Neuronal stem cell (in vitro differentiated cells): ENCODE measurements around the gene IGF2R.

Experiments
- DNase-seq: peaks from one replicate; pipeline ENCODE4 v3.0.0-alpha.2; 2013; ENCODE audit warnings: low spot score
- H2AFZ ChIP-seq: one replicate; pipeline ENCODE4 v1.6.1; 2013; ENCODE audit warnings: mild to moderate bottlenecking, low read length, inconsistent platforms
- H2AK5ac ChIP-seq: 2 replicates; pipeline ENCODE4 v1.6.1; 2013; ENCODE audit warnings: low read depth, mild to moderate bottlenecking, inconsistent platforms, low read length, moderate library complexity, mixed read lengths
- H2BK120ac ChIP-seq: 2 replicates; pipeline ENCODE4 v1.6.1; 2013; ENCODE audit warnings: low read depth, mild to moderate bottlenecking, inconsistent platforms, low read length, moderate library complexity, mixed read lengths
- H2BK12ac ChIP-seq: one replicate; pipeline ENCODE4 v1.6.1; 2013; ENCODE audit warnings: low read length, inconsistent platforms
- H2BK15ac ChIP-seq: 2 replicates; pipeline ENCODE4 v1.6.1; 2013; ENCODE audit warnings: mild to moderate bottlenecking, low read length, inconsistent platforms, mixed read lengths
- H2BK5ac ChIP-seq: one replicate; pipeline ENCODE4 v1.6.1; 2013; ENCODE audit warnings: inconsistent platforms, mild to moderate bottlenecking, low read length, moderate library complexity
- H3K14ac ChIP-seq: one replicate; pipeline ENCODE4 v1.6.1; 2013; ENCODE audit warnings: low read length, inconsistent platforms
- H3K18ac ChIP-seq: 2 replicates; pipeline ENCODE4 v1.6.1; 2013; ENCODE audit warnings: low read length, inconsistent platforms
- H3K23ac ChIP-seq: 2 replicates; pipeline ENCODE4 v1.6.1; 2013; ENCODE audit warnings: low read depth, mild to moderate bottlenecking, mixed read lengths, low read length, inconsistent platforms; ENCODE audit not compliant: poor library complexity
- H3K27ac ChIP-seq: replicated peaks from 3 replicates; pipeline ENCODE4 v1.5.1; 2013; ENCODE audit warnings: low read length, inconsistent platforms
- H3K27me3 ChIP-seq, 3 experiments: 2 replicates each; pipeline ENCODE4 v1.6.1; 2013; ENCODE audit warnings: low read length in 3 of 3, mild to moderate bottlenecking in 2 of 3, inconsistent platforms in 1 of 3, low read depth in 1 of 3, mixed read lengths in 1 of 3, moderate library complexity in 1 of 3; ENCODE audit not compliant: control insufficient read depth in 3 of 3, insufficient read depth in 3 of 3
- H3K36me3 ChIP-seq, 2 donors: replicated peaks in 1 of 2; 2 replicates each; pipeline ENCODE4 v1.6.1; 2013; ENCODE audit warnings: low read length in 2 of 2; ENCODE audit not compliant: control insufficient read depth in 2 of 2, insufficient read depth in 2 of 2
- H3K4ac ChIP-seq: 2 replicates; pipeline ENCODE4 v1.6.1; 2013; ENCODE audit warnings: inconsistent platforms, mild to moderate bottlenecking, low read length, moderate library complexity
- H3K4me1 ChIP-seq, 2 donors: 1 replicate in 1 of 2; 2 replicates in 1 of 2; pipeline ENCODE4 v1.6.1; 2013; ENCODE audit warnings: low read length in 2 of 2, low read depth in 1 of 2; ENCODE audit not compliant: control insufficient read depth in 2 of 2, insufficient read depth in 1 of 2
- H3K4me2 ChIP-seq: one replicate; pipeline ENCODE4 v1.6.1; 2013; ENCODE audit warnings: mild to moderate bottlenecking, low read length, inconsistent platforms; ENCODE audit not compliant: insufficient read depth, poor library complexity, severe bottlenecking
- H3K4me3 ChIP-seq, 2 donors: 2 replicates each; pipeline ENCODE4 v1.5.1; 2013; ENCODE audit warnings: low read length in 2 of 2, mild to moderate bottlenecking in 2 of 2, inconsistent platforms in 1 of 2, moderate library complexity in 1 of 2
- H3K79me1 ChIP-seq: one replicate; pipeline ENCODE4 v1.6.1; 2013; ENCODE audit warnings: low read depth, mild to moderate bottlenecking, inconsistent platforms, low read length, moderate library complexity
- H3K9ac ChIP-seq: one replicate; pipeline ENCODE4 v1.6.1; 2013; ENCODE audit warnings: mild to moderate bottlenecking, low read depth, low read length, inconsistent platforms; ENCODE audit not compliant: poor library complexity
- H3K9me3 ChIP-seq, 2 donors: replicated peaks in 1 of 2; 2 replicates each; pipeline versions ENCODE3 to v1.6.1; 2013; ENCODE audit warnings: low read length in 2 of 2, mild to moderate bottlenecking in 2 of 2, inconsistent platforms in 1 of 2, low read depth in 1 of 2, mixed read lengths in 1 of 2, moderate library complexity in 1 of 2; ENCODE audit not compliant: control insufficient read depth in 2 of 2, insufficient read depth in 1 of 2
- H4K8ac ChIP-seq: one replicate; pipeline ENCODE4 v1.6.1; 2013; ENCODE audit warnings: low read depth, mild to moderate bottlenecking, inconsistent platforms, low read length, moderate library complexity
- H4K91ac ChIP-seq: one replicate; pipeline ENCODE4 v1.6.1; 2013; ENCODE audit warnings: low read length, low read depth, mild to moderate bottlenecking, inconsistent platforms; ENCODE audit not compliant: poor library complexity
- WGBS, 2 donors: extraction: QIAGEN DNeasy Blood & Tissue Kit; methylation state at CpG; one replicate each; pipeline ENCODE4 v1.1.7; 2013; ENCODE audit warnings: missing lambda C conversion rate in 2 of 2, mixed read lengths in 1 of 2; ENCODE audit not compliant: insufficient read length in 2 of 2, insufficient replicate concordance in 1 of 2; ENCODE audit errors: extremely low coverage in 2 of 2; 5-methylcytosine and 5-hydroxymethylcytosine counted together

IGF2R gene

DNA sequence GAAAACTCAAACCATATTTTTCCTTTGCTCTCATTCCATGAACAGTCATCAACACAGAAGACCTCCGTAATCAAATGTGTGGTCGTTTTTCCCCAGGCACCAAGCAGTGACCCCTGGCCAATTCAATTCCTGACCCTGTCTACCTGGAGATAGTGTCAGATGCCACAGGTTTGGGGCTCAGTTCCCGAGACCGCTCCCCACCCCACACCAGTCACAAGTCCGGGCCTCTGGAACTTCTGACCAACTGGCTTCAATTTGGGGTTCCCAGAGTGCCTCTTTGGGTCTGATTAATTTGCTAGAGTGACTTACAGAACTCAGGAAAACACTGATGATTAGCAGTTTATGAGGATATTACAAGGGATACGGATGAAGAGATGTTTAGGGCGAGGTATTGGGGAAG, 6.0 kb downstream of the IGF2R start:
- Histone ChIP-seq H3K27ac (no peak overlapping the region), H3K18ac (no peak overlapping the region), H2BK5ac (no peak overlapping the region), H4K8ac (no peak overlapping the region), H3K23ac (no peak overlapping the region), H3K4me3 (no peak overlapping the region), H2AFZ (no peak overlapping the region), H3K79me1 (peaks cover 12% of the 10 kb centered on the region), H3K9me3 (no peaks in the 10 kb centered on the region), H3K4me2 (no peak overlapping the region), H2BK12ac (no peak overlapping the region), H3K14ac (no peak overlapping the region), H3K36me3 (peaks cover 0 to 13% of the 10 kb centered on the region in 2 donors), H3K27me3 (no peaks in the 10 kb centered on the region), H3K9ac (no peak overlapping the region), H2BK15ac (no peak overlapping the region), H4K91ac (no peak overlapping the region), H2AK5ac (no peak overlapping the region), H3K4me1 (peaks cover 33 to 43% of the 10 kb centered on the region in 2 donors), H2BK120ac (no peak overlapping the region), H3K4ac (no peak overlapping the region)
- DNase-seq: no peak
- no CpG with 5 or more reads among the region's 7 CpGs for WGBS, 2 donors

DNA sequence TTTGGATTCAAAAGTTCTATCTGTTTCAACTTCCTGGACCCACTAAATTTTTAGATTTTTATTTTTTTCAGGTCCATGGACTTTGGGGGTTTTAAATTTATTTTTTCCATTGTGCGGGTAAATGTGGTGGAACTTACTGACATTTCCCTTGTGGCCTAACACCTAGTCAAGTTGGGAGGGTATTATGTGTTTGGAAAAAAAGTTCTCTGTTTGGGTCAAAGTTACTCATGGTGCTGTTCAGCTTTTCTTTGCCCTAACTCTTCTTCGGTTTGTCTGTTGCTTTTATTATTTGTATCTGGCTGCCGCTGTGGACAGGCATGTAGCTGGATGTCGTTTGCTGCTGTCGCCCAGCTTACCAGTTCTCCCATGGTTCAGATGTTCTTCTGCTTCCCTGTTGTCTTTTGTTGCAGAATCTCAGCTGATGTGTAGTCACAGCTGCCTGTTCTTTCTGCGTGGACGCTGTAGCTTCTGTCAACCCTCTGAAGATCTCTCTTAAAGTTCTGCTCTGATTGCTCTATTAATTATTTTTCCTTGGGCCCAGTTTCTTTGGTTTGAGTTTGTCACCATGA, 7.9 kb downstream of the IGF2R start:
- no peak overlapping the region for H2BK15ac ChIP-seq

GRCh38 chr6:159977255-159977903, 8.5 kb downstream of the IGF2R start:
- H3K23ac ChIP-seq: no peak overlapping the region
- no peak overlapping the region for H3K18ac ChIP-seq
- H3K4ac ChIP-seq: no peak overlapping the region
- DNase-seq: no peak
- H3K4me1 ChIP-seq: peaks cover 38 to 44% of the 10 kb centered on the region in 2 donors
- no peak overlapping the region for H2BK5ac ChIP-seq
- no peaks in the 10 kb centered on the region for H3K27me3 ChIP-seq
- no peak overlapping the region for H2AK5ac ChIP-seq
- H3K79me1 ChIP-seq: peaks cover 27% of the 10 kb centered on the region
- H3K9ac ChIP-seq: peak overlapping the region; percentile 32
- H3K9me3 ChIP-seq: no peaks in the 10 kb centered on the region
- H3K14ac ChIP-seq: no peak overlapping the region
- H2AFZ ChIP-seq: no peak overlapping the region
- H3K4me3 ChIP-seq: no peak overlapping the region
- H2BK120ac ChIP-seq: no peak overlapping the region
- no peak overlapping the region for H3K4me2 ChIP-seq
- H2BK12ac ChIP-seq: no peak overlapping the region
- WGBS, 2 donors: no CpG with 5 or more reads among the region's 14 CpGs
- peaks cover 0 to 6% of the 10 kb centered on the region in 2 donors for H3K36me3 ChIP-seq
- no peak overlapping the region for H4K8ac ChIP-seq
- no peak overlapping the region for H2BK15ac ChIP-seq
- no peak overlapping the region for H3K27ac ChIP-seq
- H4K91ac ChIP-seq: no peak overlapping the region

More for the DNA sequence above, 7.9 kb downstream of the IGF2R start:
- no peak overlapping the region for H3K4me2 ChIP-seq
- peaks cover 24% of the 10 kb centered on the region for H3K79me1 ChIP-seq
- no peaks in the 10 kb centered on the region for H3K27me3 ChIP-seq
- DNase-seq: no peak
- no peak overlapping the region for H3K18ac ChIP-seq
- H4K91ac ChIP-seq: no peak overlapping the region
- H2BK5ac ChIP-seq: no peak overlapping the region
- no peak overlapping the region for H3K4ac ChIP-seq
- H4K8ac ChIP-seq: no peak overlapping the region
- H2AFZ ChIP-seq: no peak overlapping the region
- no peak overlapping the region for H3K4me3 ChIP-seq
- H3K14ac ChIP-seq: no peak overlapping the region
- H2AK5ac ChIP-seq: no peak overlapping the region
- peaks cover 0 to 6% of the 10 kb centered on the region in 2 donors for H3K36me3 ChIP-seq
- no peak overlapping the region for H2BK12ac ChIP-seq
- no peak overlapping the region for H2BK120ac ChIP-seq
- no peak overlapping the region for H3K27ac ChIP-seq
- no peaks in the 10 kb centered on the region for H3K9me3 ChIP-seq
- no peak overlapping the region for H3K9ac ChIP-seq
- H3K23ac ChIP-seq: no peak overlapping the region
- peaks cover 38 to 45% of the 10 kb centered on the region in 2 donors for H3K4me1 ChIP-seq
- no CpG with 5 or more reads among the region's 7 CpGs for WGBS, 2 donors

DNA sequence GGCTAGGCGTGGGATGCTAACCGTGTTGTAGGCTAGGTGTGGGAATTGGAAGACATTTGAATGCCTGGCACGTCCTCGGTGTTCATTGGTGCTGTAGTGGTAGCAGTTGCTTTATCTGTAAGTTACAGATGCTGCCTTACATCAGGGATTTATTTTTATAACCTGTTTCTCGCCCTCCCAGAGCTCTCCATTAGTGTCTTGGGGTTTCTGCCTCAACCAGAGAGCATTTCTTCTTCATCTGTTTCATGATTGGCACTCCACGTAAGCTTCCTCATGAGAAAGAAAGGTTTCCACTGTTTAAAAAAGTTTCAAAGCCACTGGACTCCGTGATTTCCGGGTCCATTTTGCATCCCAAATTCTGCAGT, 9.0 kb downstream of the IGF2R start:
- Histone ChIP-seq H3K27ac (no peak overlapping the region), H3K4me3 (no peak overlapping the region), H3K27me3 (no peaks in the 10 kb centered on the region)

More for the DNA sequence above, 9.0 kb downstream of the IGF2R start:
- Histone ChIP-seq H4K91ac (no peak overlapping the region), H3K4ac (no peak overlapping the region), H3K4me1 (peaks cover 35 to 39% of the 10 kb centered on the region in 2 donors), H4K8ac (no peak overlapping the region), H2AFZ (no peak overlapping the region), H2BK5ac (no peak overlapping the region), H3K14ac (no peak overlapping the region), H3K9me3 (no peaks in the 10 kb centered on the region), H3K9ac (peak overlapping the region; percentile 32), H3K79me1 (peaks cover 23% of the 10 kb centered on the region), H2BK12ac (no peak overlapping the region), H3K4me2 (no peak overlapping the region), H3K36me3 (peaks cover 0 to 6% of the 10 kb centered on the region in 2 donors), H2BK15ac (no peak overlapping the region), H3K23ac (no peak overlapping the region), H2AK5ac (no peak overlapping the region), H3K18ac (no peak overlapping the region), H2BK120ac (no peak overlapping the region)
- DNase-seq: no peak
- WGBS, 2 donors: no CpG with 5 or more reads among the region's 8 CpGs
